D721Med (cell line): ENCODE results near the gene FRY.

ENCODE experiments used
- DNase-seq: peaks from one replicate; pipeline ENCODE4 v3.0.0; 2011; ENCODE audit warnings: low spot score; ENCODE audit not compliant: insufficient read length
- FAIRE-seq: peaks from 2 replicates; lab custom pipeline; 2011; peaks lifted over from hg19 to GRCh38; lab: Jason Lieb, UNC
- CTCF ChIP-seq: IDR thresholded peaks from 2 replicates; pipeline ENCODE4 v1.5.1; 2012; ENCODE audit warnings: mild to moderate bottlenecking, control low read depth; ENCODE audit not compliant: insufficient read depth; ENCODE audit errors: missing control alignments

Gene FRY

GRCh38 chr13:32162395-32163005 lies 130.9 kb downstream of the FRY start:
- FAIRE-seq = no peak
- no peak for TF ChIP-seq CTCF
- DNase-seq = no peak

DNA sequence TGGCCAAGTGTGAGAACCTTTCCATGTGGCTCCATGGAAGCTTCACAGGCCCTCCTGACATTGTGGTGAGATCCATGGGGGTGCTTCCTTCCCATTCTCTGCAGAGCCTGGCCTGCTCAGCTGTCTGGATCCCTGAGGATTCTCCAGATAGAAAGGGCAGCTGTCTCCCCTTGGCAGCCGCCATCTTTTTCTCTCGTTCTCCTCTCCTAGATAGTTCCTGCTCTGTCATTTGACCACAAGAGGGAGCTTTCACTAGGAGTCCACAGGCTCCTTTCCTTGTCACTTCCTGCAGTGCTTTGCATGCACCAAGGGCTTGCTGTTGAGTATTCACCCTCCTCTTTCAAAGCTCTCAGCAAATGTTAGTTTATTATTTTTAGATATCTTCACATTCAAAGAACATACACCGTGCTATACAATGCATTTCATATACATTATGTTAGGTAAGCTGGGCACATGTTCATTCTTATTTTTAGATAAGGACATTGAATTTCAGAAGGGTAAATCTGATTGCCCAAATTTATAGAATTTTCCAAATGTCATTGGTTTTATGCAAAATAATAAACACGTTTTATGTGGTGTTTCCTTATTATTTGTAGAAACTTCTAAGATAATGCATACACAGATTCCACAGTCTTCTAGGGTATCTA lies 133.2 kb downstream of the FRY start:
- peak; percentile 72 for TF ChIP-seq CTCF
- FAIRE-seq = peak; percentile 58
- no peak for DNase-seq

DNA sequence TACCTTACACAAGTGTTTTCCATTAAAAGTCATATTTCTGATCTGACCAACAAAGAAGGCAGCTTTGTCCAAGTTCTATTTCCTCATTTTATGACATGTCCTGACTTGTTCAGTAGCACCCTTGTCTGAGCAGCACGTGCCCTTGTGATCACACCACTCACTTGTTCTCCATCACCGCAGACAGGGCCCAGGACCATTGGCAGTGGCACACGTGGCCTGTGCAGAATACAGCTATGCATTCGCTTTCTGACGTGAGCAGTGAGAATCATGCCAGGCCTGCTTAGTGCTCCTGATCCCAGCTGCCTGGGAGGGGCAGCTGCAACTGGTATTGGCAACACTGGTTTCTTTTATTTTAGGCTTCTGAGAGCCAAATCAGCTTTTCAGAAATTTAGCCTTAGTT lies 134.2 kb downstream of the FRY start:
- FAIRE-seq = no peak
- no peak for TF ChIP-seq CTCF
- no peak for DNase-seq

DNA sequence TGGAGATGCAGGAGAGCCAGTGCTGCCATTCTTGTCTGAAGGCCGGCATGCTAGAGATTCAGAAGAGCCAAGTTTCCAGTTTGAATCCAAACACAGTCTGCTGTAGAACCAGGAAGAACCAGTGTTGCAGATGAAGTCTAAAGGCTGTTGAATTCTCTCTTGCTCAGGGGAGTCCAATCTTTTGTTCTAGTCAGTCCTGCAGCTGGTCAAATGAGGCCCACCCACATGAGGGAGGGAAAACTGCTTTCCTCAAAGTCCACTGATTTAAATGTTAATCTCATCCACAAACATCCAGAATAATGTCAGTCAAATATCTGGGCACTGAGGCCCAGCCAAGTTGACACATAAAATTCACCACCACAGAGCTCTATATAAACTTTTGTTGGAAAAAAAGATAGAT lies 136.6 kb downstream of the FRY start:
- TF ChIP-seq CTCF = no peak
- FAIRE-seq = no peak
- no peak for DNase-seq

DNA sequence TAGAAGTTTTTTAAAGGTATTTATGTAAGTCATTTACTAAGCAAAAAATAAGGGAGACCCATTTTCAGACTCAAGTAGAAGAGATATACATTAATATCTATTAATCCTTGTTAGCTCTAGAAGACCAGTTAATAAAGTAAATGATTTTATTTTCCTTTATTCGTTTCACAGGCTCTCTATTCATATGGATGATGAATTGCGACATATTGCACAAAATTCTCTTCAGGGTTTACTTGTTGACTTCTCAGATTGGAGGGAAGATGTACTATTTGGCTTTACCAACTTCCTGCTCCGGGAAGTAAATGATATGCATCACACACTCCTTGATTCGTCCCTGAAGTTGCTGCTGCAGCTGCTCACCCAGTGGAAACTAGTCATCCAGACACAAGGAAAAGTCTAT lies 139.3 kb downstream of the FRY start:
- no peak for TF ChIP-seq CTCF
- FAIRE-seq (no peak), DNase-seq (no peak)

GRCh38 chr13:32173881-32174280 lies 142.3 kb downstream of the FRY start:
- no peak for TF ChIP-seq CTCF
- no peak for DNase-seq
- FAIRE-seq = no peak

DNA sequence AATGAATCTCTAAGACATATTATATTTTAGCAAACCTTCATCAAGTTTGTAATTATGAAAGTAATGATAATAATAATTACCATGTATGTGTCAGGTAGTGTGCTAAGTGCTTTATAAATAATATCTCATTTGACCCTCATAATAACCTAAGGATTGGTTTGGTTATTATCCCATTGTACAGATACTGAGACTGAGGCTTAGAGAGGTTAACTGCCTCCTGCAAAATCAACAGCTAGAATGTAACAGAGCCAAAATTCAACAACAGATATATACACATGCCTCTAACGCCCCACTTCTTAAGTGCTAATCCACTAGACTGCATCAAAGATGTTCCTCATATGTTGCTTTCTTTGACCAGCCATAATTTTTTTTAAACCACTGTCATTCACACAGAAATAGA lies 142.8 kb downstream of the FRY start:
- no peak for DNase-seq
- TF ChIP-seq CTCF = no peak
- FAIRE-seq = no peak
